HG03103 (cell line): ENCODE data around the gene OXCT2.
"Not testable (repeated sequence)": the region's sequence is repeated elsewhere in the genome, so short reads cannot be mapped to it uniquely, and the experiment has no call there.

Source experiments
- ATAC-seq: cut with Tn5 transposase; IDR thresholded peaks from one replicate; pipeline ENCODE4 v1.9.1; 2021; ENCODE audit warnings: low read depth; ENCODE audit not compliant: unreplicated experiment

OXCT2 gene

DNA sequence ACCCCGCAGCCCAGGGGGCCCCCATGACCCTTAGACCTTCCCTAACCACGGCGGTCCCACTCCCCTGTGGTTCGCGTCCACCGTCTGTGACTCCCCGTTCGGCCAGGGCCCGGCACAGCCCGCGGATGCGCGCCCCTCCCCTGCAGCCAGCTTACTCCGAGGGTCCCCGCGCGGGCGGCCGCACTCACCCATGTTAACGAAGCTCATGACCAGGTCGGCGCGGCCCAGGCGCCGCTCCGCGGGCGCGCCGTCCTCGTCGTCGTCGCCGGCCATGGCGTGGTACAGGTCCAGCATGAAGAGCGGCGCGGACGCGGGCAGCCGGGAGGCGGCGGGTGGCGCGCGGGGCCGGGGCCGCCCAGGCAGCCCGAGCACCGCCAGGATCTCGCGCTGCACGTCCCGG lies 16.8 kb upstream of the OXCT2 start:
- not testable (repeated sequence) for ATAC-seq

DNA sequence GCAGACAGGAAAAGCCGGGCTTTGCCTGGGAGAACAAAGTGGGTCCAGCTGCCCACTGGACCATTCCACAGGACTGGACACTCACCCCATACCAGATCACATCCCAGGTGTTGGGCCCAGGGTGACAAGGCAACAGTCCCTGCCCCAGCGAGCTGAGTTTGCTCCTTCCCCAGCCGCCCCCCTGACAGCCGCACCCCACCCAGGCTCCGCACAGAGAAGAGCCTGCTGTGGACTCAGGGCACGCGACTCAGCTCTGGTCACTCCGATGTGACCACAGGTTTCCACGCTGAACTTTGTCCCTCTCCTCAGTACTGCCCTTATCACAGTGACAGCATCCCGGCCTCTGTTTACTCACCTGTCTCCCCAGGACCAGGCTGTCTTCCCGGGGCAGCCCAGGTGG lies 16.3 kb upstream of the OXCT2 start:
- no peak for ATAC-seq

DNA sequence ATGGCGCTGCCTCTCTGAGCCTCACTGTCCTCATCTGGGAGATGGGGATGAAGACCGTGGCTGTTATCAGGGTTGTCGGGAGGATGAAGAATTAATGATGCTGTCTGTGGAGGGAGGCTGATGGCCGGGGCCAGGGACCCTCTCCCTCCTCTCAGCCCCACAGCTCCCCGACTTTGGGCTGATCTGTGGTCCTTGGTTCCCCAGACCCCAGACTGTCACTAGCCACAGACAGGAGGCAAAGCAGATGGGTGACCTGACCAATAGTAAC lies 15.9 kb upstream of the OXCT2 start:
- not testable (repeated sequence) for ATAC-seq

DNA sequence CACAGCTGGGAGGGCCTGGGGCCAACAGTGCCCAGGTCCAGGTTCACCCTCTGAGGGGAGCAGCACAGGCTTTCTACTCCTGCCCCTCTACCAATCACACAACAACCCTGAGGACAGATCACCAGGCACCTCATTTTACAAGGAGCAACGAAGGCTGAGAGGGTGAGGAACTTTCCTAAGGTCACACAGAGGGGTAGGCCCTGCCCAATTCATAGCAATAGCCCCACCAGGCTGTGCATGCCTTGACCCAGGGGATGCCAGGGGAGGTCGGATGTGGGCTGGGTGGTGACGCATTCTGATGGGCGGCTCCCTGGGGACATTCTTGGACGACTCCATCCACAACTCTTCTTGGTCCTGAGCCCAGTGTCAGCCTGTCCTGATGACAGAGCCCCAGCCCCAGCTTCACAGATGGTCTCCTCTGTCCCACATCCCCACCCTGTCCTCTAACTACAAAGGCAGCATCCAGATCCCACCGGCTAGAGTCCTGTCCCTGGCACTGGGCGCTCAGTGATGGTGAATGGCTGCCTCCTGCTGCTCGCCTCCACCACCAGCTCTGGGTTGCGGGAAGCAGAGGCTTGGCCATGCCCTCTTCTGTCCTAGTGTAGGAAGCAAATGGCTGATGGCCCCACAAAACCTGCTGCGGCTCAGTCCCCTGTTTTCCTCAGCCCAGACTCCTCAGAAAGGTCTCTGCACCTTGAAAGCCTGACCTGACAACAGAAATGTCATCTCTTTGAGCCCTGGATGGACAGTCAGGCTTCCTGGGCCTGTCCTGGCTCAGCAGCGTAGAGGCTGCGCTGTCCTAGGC lies 15.4 kb upstream of the OXCT2 start:
- ATAC-seq: not testable (repeated sequence)

DNA sequence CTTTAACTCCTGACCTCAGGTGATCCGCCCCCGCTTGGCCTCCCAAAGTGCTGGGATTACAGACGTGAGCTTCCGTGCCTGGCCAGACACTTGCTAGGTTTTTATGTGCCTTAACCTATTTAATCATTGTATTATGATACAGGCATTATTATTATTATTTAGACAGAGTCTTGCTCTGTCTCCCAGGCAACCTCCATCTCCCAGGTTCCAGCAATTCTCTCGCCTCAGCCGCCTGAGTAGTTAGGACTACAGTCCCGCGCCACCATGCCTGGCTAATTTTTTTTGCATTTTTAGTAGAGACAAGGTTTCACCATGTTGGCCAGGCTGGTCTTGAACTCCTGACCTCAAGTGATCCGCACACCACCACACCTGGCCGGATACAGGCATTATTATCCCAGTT lies 11.5 kb upstream of the OXCT2 start:
- not testable (repeated sequence) for ATAC-seq

DNA sequence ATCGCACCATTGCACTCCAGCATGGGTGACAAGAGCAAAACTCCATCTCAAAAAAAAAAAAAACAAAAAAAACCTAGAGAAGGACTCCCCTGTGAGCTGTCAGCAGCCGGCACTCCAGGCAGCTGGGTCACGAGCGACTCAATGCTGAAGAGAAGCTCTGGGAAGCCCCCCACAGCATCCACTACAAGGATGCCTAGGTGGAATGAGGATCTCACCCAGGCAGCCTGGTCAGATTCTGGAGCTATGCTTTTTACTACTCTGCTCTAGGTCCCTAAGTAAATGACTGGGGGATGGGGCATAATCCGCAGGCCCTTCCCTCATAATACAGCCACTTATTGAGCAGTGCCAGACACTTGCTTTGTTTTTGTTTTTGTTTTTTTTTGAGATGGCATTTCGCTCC lies 11.0 kb upstream of the OXCT2 start:
- no peak for ATAC-seq

DNA sequence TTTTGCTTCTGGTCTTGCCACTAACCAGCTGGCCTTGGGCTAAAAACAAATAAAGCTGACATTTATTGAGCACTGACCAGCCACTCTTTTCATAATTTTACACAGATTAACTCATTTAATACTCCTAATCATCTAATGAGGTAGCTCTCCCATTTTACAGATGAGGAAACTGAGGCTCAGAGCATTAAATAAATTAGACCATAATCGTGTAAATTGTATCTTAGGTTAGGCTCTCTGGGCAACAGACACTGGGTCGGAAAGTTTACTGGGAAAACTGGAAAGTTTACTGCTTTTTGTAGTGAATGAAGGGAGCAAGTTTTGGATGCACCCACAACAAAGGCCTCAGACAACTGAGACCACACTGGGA lies 10.2 kb upstream of the OXCT2 start:
- no peak for ATAC-seq

DNA sequence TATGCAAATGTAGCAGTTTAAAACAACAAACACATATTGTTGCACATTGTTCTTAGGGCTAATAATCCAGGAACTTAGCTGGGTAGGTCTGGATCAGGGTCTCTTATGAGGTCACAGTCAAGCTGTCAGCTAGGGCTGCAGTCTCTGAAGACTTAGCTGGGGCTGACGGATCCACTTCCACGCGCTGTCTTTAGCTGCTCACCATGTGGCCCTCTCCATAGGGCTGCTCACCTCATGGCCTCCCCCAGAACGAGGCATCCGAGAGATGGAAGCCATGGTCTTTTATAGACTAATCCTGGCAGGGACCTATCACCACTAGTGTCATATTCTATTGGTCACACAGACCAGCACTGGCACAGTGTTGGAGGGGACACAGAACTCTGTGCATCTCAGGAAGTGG lies 8.7 kb upstream of the OXCT2 start:
- no peak for ATAC-seq

DNA sequence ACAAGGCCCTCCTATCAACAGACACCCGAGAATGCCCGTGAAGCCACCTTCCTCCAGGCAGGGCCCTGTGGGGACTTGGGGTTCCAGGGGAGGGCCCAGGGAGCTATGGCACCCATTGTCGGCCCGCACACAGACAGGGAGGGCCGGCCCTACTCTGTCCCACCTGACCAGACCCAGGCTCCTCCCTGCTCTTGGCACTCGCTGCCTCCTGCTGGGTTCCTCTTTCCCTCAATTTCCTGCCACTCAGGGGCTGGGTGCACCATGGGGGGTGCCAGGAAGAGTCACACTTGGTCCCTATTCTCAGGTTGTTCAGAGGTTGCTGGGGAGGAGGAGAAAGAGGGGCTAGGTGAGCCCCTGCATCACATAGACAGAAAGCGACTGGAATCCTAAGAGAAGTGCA lies 8.0 kb upstream of the OXCT2 start:
- no peak for ATAC-seq

DNA sequence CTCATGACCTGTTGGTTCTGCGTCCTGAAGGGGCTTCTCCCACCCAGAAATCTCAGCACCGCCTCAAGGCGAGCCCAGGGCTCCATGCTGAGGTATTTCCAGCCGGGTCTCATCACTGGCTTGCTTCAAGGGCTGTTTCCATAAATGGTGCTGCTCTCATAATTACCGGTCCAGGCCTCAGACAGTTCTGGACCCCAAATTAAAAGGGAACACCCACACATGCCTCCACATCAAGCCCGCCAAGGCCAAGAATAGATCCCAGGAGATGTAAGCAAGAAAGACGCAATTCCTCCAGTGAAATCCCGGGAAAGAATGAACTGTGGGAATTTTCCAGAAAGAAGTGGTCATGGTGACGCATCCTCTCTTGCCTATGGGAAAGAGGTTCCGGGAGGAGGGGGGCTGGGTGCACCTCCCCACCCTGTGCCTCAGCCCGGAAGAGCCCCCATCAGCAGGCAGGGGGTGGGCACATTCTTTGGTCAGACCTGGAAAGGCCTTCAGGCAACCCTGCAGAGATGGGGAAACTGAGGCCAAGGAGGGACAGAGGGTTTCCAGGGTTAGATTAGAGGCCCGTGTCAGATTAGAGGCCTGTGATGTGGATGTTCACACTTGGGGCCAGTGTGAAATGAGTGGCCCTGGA lies 7.4 kb upstream of the OXCT2 start:
- ATAC-seq: not testable (repeated sequence)

DNA sequence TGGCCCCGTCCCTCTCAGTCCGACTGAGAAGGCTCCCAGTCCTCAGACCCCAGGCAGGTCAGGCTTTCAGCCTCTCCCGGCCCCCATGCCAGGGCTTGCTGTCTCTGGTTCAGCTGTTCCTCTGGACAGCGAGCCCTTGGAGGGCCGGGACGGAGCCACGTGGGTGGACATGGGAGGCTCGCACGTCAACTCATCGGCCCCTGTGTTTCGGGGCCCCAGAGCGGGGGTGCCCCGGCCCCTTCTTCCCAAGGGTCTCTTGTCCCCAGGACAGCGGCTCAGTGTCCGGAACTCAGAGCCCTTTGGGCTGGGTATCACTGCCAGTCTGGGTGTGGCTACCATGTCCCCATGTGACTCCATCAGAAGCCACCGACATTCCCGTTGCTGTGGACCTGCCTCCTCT lies 6.7 kb upstream of the OXCT2 start:
- ATAC-seq: not testable (repeated sequence)

DNA sequence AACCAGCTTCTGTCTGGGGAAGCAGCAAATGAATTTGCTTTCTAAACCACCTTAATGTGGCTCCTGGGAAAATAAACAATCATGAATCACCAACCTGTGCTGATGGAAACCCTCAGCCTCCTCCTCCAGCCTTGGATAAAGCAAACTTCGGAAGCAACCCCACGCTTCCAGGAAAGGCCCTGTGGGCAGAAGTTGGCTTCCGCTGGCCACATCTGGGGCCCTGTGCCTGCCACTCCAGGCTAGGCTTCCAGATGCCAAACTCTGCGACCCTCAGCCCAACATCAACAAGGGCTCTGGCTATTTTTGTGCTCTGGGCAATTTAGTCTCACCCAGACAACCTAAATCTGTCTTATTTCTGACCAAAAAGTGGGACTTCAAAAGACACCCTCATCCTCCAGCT lies 6.2 kb upstream of the OXCT2 start:
- no peak for ATAC-seq

DNA sequence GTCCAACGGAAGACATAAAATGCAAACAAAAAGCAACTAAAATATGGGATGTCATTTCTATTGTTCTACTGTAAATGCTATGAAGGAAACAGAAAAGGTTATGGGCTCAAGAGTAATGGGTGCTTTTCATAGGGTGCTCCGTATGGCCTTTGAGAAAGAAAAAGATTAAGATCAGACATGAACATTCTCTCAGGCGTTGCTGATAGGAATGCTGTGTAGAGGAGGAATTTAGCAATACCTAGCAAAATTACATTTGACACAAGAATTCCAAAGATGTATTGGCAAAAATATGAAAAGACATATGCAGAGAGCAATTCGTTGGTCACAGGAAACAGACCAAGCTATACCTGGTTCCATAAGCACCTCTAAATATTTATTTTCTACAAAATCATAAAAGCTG lies 5.7 kb upstream of the OXCT2 start:
- ATAC-seq: no peak

DNA sequence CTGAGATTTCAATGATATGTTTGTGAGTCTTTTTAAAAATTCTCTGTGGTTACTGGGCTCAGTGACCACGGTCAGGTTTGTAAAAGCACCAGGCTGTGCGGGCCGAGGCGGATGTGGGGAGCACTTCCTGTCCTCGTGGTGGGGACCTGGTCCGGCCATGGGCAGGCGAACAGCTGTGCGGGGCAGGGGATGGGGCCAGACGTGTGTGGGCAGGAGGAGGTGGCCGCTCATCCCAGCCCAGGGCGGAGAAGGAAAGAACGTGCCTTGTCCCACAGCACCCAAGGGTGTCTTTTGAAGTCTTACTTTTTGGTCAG lies 5.2 kb upstream of the OXCT2 start:
- no peak for ATAC-seq

DNA sequence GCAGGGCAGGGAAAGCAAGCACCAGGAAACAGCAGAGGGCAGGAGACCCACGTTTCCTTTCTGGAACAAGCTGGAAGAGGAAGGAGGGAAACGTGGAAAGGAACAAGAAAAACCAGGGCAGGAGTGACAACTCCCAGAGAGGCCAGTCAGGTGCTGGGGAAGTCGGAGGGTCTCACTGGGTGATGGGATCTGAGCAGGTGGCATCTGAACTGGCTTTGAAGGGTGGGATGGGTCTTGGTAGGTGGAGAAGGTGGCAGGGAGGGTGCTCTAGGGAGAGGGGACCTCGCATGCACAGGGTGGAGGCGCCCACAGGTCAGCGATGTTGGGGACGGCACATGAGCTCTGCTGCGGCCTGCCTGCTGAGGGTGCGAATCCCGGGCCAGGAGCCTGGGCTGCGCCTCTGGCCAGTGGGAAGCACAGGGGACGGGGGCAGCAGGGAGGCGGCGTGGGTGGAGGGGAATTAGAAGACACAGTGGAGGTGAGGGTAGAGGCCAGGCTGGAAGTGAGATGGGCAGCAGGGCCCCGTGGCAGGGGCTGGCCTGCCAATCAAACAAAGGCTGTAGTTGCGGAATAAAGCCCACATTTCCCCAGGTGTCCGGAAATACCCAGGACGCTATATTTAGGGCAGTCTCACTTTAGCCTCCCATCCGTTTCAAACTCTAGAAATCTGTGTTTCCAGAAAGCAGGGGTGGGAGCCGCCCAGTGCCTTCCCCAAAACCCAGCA lies 4.7 kb upstream of the OXCT2 start:
- not testable (repeated sequence) for ATAC-seq

DNA sequence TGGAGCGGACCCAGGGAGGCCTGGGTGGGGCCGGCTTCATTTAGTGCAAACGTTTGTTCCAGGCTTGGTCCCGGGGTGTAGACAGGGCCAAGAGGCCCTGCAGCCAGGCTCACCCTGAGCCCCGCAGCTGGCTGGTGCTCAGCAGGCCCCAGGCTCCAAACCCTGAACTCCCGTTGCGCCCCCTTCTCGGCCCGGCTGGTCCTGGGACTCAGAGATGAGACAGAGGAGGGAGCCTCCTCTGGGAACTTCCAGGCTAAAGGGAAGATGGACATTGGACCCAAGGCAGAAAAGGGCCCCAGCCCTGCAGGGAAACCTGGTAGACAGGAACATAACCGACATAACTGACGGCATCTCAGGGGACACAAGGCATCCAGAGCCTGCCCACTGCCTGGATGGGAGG lies 4.0 kb upstream of the OXCT2 start:
- not testable (repeated sequence) for ATAC-seq

DNA sequence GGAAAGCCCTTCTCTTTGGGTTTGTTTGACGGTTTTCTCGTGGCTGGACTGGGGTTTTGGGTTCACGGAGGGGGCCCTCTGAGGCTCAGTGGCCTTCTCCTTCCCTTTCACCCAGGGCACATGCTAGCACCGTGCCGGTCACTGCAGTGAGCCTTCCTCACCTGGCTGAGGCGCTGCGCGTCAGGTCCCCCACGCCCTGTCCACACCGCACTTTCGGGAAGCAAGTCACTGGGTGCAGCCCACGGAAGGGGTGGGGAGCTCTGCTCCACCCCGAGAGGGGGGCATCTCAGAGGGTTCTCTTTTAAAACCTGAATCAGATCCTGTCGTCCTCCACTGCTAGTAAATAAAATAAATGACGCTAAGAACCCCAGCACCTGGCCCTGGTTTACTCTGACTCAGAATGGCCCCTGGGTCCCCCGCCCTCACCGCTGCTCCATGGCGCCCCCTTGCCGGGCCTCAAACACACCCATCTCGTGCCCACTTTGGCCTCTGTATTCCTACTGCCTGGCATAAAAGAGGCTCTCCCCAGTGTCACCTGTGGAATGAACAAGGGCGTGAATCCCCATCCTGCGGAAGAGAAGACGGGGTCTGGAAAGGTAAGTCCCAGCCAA lies 2.3 kb upstream of the OXCT2 start:
- ATAC-seq: not testable (repeated sequence)

DNA sequence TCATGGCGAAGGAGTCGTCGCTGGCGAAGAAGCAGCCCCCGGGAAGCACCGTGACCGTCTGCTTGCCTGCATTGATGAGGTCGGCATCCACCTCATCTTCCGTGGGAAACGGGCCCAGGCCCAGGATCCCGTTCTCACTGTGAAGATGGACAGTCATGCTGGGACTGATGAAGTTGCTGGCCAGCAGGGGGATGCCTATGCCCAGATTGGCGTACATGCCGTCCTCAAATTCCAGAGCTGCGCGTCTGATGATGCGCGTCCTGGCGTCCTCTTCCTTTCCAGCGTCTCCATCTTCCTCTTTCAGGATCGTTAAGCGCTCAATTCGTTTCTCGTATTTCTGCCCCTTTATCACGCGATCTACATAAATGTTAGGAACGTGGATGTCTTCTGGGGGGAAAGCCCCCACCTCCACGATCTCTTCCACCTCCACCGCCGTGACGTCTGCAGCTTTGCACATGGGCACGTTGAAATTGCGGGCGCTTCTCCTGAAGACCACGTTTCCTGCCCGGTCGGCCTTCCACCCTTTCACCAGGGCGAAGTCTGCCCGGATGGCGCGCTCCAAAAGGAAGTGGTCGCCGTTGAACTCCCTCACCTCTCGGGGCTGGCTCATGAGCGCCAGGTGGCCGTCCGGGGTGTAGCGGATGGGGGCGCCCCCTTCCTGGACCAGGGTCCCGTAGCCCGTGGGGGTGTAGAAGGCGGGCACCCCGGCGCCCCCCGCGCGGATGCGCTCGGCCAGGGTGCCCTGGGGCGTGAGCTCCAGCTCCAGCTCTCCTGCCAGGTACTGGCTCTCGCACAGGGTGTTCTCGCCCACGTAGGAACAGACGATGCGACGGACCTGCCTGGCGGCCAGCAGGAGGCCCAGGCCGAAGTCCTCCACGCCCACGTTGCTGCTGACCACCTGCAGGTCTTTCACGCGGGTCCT lies 787 bp downstream of the OXCT2 start:
- ATAC-seq: not testable (repeated sequence)

DNA sequence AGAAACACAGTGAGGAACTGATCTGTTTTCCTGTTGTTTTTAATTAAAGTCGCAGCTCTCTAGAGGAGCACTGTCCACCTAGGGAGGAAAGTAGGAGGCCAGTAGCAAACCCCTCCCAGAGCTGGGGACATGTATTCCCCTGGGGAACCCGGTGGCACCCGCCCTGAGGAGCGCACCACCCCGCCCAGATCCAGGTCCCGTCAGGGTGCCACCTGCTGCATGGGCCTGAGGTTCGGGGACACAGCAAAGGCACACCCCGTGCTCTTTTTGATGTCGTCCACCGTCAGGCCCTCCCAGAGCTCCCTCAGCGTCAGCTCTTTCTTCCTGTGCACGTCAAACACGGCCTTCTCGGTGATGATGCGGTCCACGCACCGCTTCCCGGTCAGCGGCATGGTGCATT lies 1.6 kb downstream of the OXCT2 start:
- ATAC-seq: not testable (repeated sequence)

DNA sequence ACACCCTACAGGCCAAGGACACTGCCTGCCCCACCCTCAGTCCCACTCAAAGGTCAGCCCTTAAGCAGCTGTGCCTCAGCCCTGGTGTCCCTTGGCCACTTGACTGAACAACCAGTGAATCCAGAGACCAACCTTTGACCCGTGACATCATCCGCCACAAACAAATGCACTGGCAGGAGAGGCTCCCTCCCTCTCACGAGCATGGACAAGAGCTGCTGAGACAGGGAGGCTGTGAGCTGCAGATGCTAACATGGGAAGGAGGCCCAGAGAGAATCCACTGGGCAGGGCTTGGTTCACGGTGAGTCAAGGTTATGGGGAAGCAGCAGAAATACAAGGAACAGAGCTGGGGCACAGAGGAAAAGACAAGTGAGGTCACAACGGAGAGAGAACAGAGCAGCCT lies 4.7 kb downstream of the OXCT2 start:
- ATAC-seq: not testable (repeated sequence)

DNA sequence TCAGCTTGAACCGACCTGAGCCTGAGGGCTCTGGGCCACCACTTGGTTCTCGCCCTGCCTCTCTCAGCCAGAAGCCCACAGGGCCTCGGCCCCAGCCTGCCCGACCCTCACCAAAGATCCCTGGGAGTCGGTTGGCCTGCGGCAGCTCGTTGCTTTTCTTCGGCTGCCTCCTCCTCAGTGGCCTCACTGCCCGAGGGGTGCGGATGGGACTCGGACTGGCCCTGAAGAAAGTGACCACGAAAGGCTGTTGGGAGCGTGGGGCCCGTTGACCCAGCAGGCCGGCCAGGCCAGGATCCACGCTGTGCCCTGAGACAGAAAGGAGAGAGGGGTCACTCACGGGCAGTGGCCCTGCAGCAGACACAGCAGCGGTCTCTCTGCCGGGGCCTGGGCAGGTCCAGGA lies 6.6 kb downstream of the OXCT2 start:
- not testable (repeated sequence) for ATAC-seq
